Endothelial cell (in vitro differentiated cells): ENCODE results near the gene ADH4. TPM values are rescaled to one million over a fixed set of nuclear protein-coding genes. Genes with fewer than 3 reads are reported as not detected.
"Not testable (repeated sequence)": the region's sequence is repeated elsewhere in the genome, so short reads cannot be mapped to it uniquely, and the experiment has no call there.

ENCODE experiments used
- DNase-seq: peaks from one replicate; pipeline ENCODE4 v3.0.0; 2021; ENCODE audit warnings: low spot score
- H3K27ac Mint-ChIP-seq: one replicate; pipeline ENCODE4 v1.8.0; 2021; ENCODE audit warnings: mixed read lengths, inconsistent platforms; ENCODE audit not compliant: unreplicated experiment
- H3K27me3 Mint-ChIP-seq: one replicate; pipeline ENCODE4 v1.8.0; 2021; ENCODE audit warnings: mild to moderate bottlenecking, moderate library complexity, mixed read lengths, inconsistent platforms; ENCODE audit not compliant: unreplicated experiment
- H3K36me3 Mint-ChIP-seq: one replicate; pipeline ENCODE4 v1.8.0; 2021; ENCODE audit warnings: mild to moderate bottlenecking, low read depth, mixed read lengths, inconsistent platforms; ENCODE audit not compliant: unreplicated experiment
- H3K4me1 Mint-ChIP-seq: one replicate; pipeline ENCODE4 v1.8.0; 2021; ENCODE audit warnings: mild to moderate bottlenecking, mixed read lengths, inconsistent platforms; ENCODE audit not compliant: unreplicated experiment
- H3K4me3 Mint-ChIP-seq: one replicate; pipeline ENCODE4 v1.8.0; 2021; ENCODE audit warnings: mild to moderate bottlenecking, mixed read lengths, inconsistent platforms; ENCODE audit not compliant: unreplicated experiment
- H3K9me3 Mint-ChIP-seq: one replicate; pipeline ENCODE4 v1.8.0; 2021; ENCODE audit warnings: mixed read lengths, inconsistent platforms; ENCODE audit not compliant: unreplicated experiment
- long read RNA-seq: library from polyadenylated mRNA; unstranded; transcript quantifications from one replicate; pipeline ENCODE4 v2.0.0, GENCODE V29; 2020; ENCODE audit not compliant: unreplicated experiment
- total RNA-seq: library from RNA; stranded (reverse); fragmentation: NEBNext Ultra II Directional; extraction: Animal tissue kit (Norgen Biotek cat#: 25700); gene quantifications from one replicate; pipeline ENCODE4 v1.2.1, GENCODE V29; 2021; ENCODE audit not compliant: unreplicated experiment
- TF ChIP-seq, protein P1 (sequence below): fragments of 200-600 bp; sonication (generic); IDR thresholded peaks from one replicate; pipeline ENCODE4 v1.5.0; 2021; ENCODE audit warnings: antibody characterized with exemption; ENCODE audit not compliant: unreplicated experiment

ADH4 gene
- total RNA-seq = not detected
- long read RNA-seq = 0 reads

DNA sequence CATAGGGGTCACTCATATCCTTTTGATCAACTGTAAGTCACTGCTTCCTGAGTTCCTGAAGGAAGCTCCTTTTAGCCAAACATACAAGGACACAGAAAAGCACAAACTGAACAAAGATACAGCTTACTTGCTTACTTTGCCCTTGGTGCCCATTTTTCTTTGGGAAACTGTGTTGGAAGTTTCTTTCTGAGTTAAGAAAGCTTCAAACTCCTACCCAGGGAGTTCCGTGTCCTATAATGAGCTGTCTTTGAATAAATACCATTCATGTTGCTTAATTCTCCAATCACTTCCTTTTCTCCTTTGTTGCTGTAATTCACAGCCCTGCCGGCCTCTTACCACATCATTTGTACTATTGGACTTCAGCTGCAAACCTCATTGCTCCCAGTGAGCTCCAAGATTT lies at the start of gene ADH4:
Gene ADH4, minus strand, starts transcription at position 228 of the 400 bp plus-strand sequence. Its CDS starts 75 bp downstream, at position 153.
- DNase-seq = no peak
- H3K27ac Mint-ChIP-seq = no peak within 1 kb of the TSS
- H3K36me3 Mint-ChIP-seq = no peaks in the 10 kb centered on the region
- no peaks in the 10 kb centered on the region for H3K9me3 Mint-ChIP-seq
- TF ChIP-seq, protein P1, sequence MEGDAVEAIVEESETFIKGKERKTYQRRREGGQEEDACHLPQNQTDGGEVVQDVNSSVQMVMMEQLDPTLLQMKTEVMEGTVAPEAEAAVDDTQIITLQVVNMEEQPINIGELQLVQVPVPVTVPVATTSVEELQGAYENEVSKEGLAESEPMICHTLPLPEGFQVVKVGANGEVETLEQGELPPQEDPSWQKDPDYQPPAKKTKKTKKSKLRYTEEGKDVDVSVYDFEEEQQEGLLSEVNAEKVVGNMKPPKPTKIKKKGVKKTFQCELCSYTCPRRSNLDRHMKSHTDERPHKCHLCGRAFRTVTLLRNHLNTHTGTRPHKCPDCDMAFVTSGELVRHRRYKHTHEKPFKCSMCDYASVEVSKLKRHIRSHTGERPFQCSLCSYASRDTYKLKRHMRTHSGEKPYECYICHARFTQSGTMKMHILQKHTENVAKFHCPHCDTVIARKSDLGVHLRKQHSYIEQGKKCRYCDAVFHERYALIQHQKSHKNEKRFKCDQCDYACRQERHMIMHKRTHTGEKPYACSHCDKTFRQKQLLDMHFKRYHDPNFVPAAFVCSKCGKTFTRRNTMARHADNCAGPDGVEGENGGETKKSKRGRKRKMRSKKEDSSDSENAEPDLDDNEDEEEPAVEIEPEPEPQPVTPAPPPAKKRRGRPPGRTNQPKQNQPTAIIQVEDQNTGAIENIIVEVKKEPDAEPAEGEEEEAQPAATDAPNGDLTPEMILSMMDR = no peak
- H3K4me1 Mint-ChIP-seq = peaks cover 2% of the 10 kb centered on the region
- no peak within 1 kb of the TSS for H3K4me3 Mint-ChIP-seq
- H3K27me3 Mint-ChIP-seq = no peaks in the 10 kb centered on the region

DNA sequence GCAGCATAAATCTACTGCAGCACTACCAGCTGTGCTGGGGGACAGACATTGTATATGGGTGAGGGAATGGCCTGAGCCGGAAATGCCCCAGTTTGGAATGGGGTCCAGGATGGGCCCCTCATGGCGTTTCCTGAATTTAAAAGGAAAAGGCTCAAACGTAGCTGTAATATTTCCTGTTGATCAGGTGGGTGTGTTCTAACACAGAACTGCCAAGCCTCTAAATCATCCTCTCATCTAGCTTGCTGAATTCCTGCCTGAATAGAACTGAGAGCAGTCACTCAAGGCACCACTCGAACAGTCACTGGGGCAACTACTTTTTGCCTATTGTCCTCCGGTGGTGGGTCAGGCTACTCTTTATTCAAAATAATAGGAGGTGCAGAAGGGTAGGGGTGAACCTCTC lies 46.2 kb upstream of the ADH4 start:
- H3K4me3 Mint-ChIP-seq = no peak overlapping the region
- no peaks in the 10 kb centered on the region for H3K4me1 Mint-ChIP-seq
- no peaks in the 10 kb centered on the region for H3K27me3 Mint-ChIP-seq
- H3K27ac Mint-ChIP-seq = no peak overlapping the region
- H3K36me3 Mint-ChIP-seq = peaks cover 7% of the 10 kb centered on the region
- peaks cover 4% of the 10 kb centered on the region for H3K9me3 Mint-ChIP-seq
- TF ChIP-seq, protein P1 = no peak
- no peak for DNase-seq

DNA sequence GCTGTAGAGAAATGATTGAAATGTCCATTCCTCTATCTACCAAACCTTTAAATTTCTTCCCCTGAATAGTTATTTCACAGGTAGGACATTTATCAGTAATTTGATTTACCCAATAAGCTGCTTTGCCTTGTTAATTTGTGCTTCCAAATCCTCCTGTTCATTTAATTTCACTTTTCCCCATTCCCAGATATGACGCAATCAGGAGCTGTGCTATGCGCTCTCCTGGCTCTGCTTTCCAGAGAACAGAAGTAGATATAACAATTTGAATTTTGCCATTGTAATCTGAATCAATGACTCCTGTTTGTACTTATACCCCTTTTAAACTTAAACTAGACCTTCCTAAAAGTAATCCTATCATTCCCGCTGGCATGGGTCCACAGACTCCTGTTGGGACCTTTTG lies 45.8 kb upstream of the ADH4 start:
- not testable (repeated sequence) for H3K36me3 Mint-ChIP-seq

DNA sequence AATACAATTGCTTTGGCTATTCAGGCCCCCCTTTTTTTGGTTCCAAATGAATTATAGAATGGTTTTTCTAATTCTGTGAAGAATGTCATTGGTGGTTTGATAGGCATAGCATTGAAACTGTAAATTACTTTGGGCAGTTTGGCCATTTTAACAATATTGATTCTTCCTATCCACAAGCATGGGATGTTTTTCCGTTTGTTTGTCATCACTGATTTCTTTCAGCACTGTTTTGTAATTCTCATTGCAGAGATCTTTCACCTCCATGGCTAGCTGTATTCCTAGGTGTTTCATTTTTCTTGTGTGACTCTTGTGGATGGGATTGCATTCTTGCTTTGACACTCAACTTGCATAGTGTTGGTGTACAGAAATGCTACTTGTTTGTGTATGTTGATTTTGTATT lies 41.9 kb upstream of the ADH4 start:
- H3K27me3 Mint-ChIP-seq = no peaks in the 10 kb centered on the region
- no peak for DNase-seq
- TF ChIP-seq, protein P1 = no peak
- H3K36me3 Mint-ChIP-seq = no peaks in the 10 kb centered on the region
- no peaks in the 10 kb centered on the region for H3K4me1 Mint-ChIP-seq
- H3K27ac Mint-ChIP-seq = no peak overlapping the region
- no peaks in the 10 kb centered on the region for H3K9me3 Mint-ChIP-seq
- no peak overlapping the region for H3K4me3 Mint-ChIP-seq

More for the DNA sequence above, 45.8 kb upstream of the ADH4 start:
- H3K27ac Mint-ChIP-seq, H3K9me3 Mint-ChIP-seq, DNase-seq, H3K27me3 Mint-ChIP-seq, H3K4me3 Mint-ChIP-seq, H3K4me1 Mint-ChIP-seq: not testable (repeated sequence)

DNA sequence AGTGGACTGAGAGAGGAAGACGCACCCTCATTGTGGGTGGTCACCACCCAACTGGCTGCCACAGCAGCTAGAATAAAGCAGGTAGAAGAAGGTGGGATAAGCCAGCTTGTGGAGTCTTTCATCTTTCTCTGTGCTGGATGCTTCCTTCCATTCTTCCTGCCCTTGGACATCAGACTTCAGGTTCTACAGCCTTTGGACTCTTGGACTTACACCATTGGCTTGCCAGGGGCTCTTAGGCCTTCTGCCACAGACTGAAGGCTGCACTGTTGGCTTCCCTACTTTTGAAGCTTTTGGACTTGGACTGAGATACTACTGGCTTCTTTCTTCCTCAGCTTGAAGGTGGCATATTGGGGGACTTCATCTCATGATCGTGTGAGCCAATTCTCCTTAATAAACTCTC lies 41.5 kb upstream of the ADH4 start:
- H3K36me3 Mint-ChIP-seq = no peaks in the 10 kb centered on the region
- H3K9me3 Mint-ChIP-seq = no peaks in the 10 kb centered on the region
- no peaks in the 10 kb centered on the region for H3K4me1 Mint-ChIP-seq
- H3K27ac Mint-ChIP-seq = no peak overlapping the region
- DNase-seq = no peak
- TF ChIP-seq, protein P1 = no peak
- H3K27me3 Mint-ChIP-seq = no peaks in the 10 kb centered on the region
- no peak overlapping the region for H3K4me3 Mint-ChIP-seq
